G401.6 (cell line): ENCODE data around the gene RAB6A.
A peak's percentile ranks its signal among the peaks of the same experiment; 100 is the strongest.
"Not testable (repeated sequence)": the region's sequence is repeated elsewhere in the genome, so short reads cannot be mapped to it uniquely, and the experiment has no call there.

ENCODE experiments used
- FAIRE-seq: peaks from 2 replicates; lab custom pipeline; 2012; peaks lifted over from hg19 to GRCh38; lab: Jason Lieb, UNC

RAB6A gene

GRCh38 chr11:73761403-73761945 is 600 bp upstream of the RAB6A start:
- no peak for FAIRE-seq

GRCh38 chr11:73760135-73760678 is 667 bp downstream of the RAB6A start:
- FAIRE-seq = no peak

- no peak for FAIRE-seq
These were observed 1.2 kb downstream of the RAB6A start for GRCh38 chr11:73759610-73760134.

- FAIRE-seq = no peak
These were observed 2.4 kb downstream of the RAB6A start for GRCh38 chr11:73758451-73758850.

GRCh38 chr11:73757598-73757997 is 3.3 kb downstream of the RAB6A start:
- FAIRE-seq = no peak

GRCh38 chr11:73755670-73756069 is 5.2 kb downstream of the RAB6A start:
- no peak for FAIRE-seq

GRCh38 chr11:73753938-73754337 is 6.9 kb downstream of the RAB6A start:
- FAIRE-seq = no peak

GRCh38 chr11:73752903-73753302 is 8.0 kb downstream of the RAB6A start:
- FAIRE-seq = no peak

- no peak for FAIRE-seq
These were observed 8.5 kb downstream of the RAB6A start for GRCh38 chr11:73752216-73752867.

- not testable (repeated sequence) for FAIRE-seq
These were observed 10.0 kb downstream of the RAB6A start for GRCh38 chr11:73750862-73751261.

- no peak for FAIRE-seq
These were observed 10.6 kb downstream of the RAB6A start for GRCh38 chr11:73750228-73750627.

GRCh38 chr11:73749118-73749517 is 11.8 kb downstream of the RAB6A start:
- FAIRE-seq = no peak

GRCh38 chr11:73748300-73748699 is 12.6 kb downstream of the RAB6A start:
- FAIRE-seq = no peak

- FAIRE-seq = no peak
These were observed 13.1 kb downstream of the RAB6A start for GRCh38 chr11:73747762-73748161.

GRCh38 chr11:73746701-73747100 is 14.2 kb downstream of the RAB6A start:
- FAIRE-seq = no peak

- FAIRE-seq = no peak
These were observed 17.8 kb downstream of the RAB6A start for GRCh38 chr11:73743045-73743444.

GRCh38 chr11:73735959-73736358 is 24.9 kb downstream of the RAB6A start:
- not testable (repeated sequence) for FAIRE-seq

- FAIRE-seq = no peak
These were observed 25.9 kb downstream of the RAB6A start for GRCh38 chr11:73734993-73735392.

- not testable (repeated sequence) for FAIRE-seq
These were observed 26.9 kb downstream of the RAB6A start for GRCh38 chr11:73734011-73734410.

- not testable (repeated sequence) for FAIRE-seq
These were observed 27.9 kb downstream of the RAB6A start for GRCh38 chr11:73732936-73733335.

- peak; percentile 75 for FAIRE-seq
These were observed 31.2 kb downstream of the RAB6A start for GRCh38 chr11:73729594-73730206.

- FAIRE-seq = peak; percentile 71
These were observed 32.9 kb downstream of the RAB6A start for GRCh38 chr11:73728000-73728399.

- no peak for FAIRE-seq
These were observed 34.0 kb downstream of the RAB6A start for GRCh38 chr11:73726825-73727224.
